CD4-positive, alpha-beta T cell (primary cell): Measurements from ENCODE around the gene KANSL1. TPM values are rescaled to one million over a fixed set of nuclear protein-coding genes. Genes with fewer than 3 reads are reported as not detected.
A peak's percentile ranks its signal among the peaks of the same experiment; 100 is the strongest.

Experiments
- ATAC-seq: fragments of 200-7000 bp; cut with Tn5 transposase; one replicate; pipeline ENCODE4 v1.10.0; 2022; ENCODE audit warnings: mild to moderate bottlenecking; ENCODE audit not compliant: poor library complexity
- CTCF ChIA-PET: fragments of 350-600 bp; sonication (Branson Sonifier 250); formaldehyde crosslinking; loops from one replicate; lab custom pipeline; 2021; ENCODE audit warnings: antibody characterized with exemption, inconsistent platforms; lab: Charles Lee
- POLR2A ChIA-PET: fragments of 350-600 bp; sonication (Branson Sonifier 250); formaldehyde crosslinking; loops from one replicate; lab custom pipeline; 2021; ENCODE audit warnings: antibody characterized with exemption, inconsistent platforms; lab: Charles Lee
- DNase-seq, 14 experiments: peaks; one replicate each; pipeline ENCODE4 v3.0.0-alpha.2; 2013 to 2020; ENCODE audit warnings: mixed read lengths in 2 of 14
- H3K27ac ChIP-seq, 2 donors: one replicate each; pipeline versions ENCODE4 v1.5.1 to v1.7.0; 2013; ENCODE audit warnings: low read length in 2 of 2, low read depth in 1 of 2, mild to moderate bottlenecking in 1 of 2
- H3K27me3 ChIP-seq, 2 experiments: 1 replicate in 1 of 2; 2 replicates in 1 of 2; pipeline versions ENCODE4 v1.6.1 to v1.7.0; 2013; ENCODE audit warnings: low read length in 2 of 2, control low read depth in 1 of 2, mild to moderate bottlenecking in 1 of 2, moderate library complexity in 1 of 2; ENCODE audit not compliant: insufficient read depth in 2 of 2, control insufficient read depth in 1 of 2
- H3K36me3 ChIP-seq: one replicate; pipeline ENCODE4 v1.6.1; 2013; ENCODE audit warnings: low read length, control low read depth; ENCODE audit not compliant: insufficient read depth
- H3K4me1 ChIP-seq: one replicate; pipeline ENCODE4 v1.6.1; 2013; ENCODE audit warnings: low read length, control low read depth; ENCODE audit not compliant: insufficient read depth
- H3K4me3 ChIP-seq: one replicate; pipeline ENCODE4 v1.5.1; 2013; ENCODE audit warnings: mild to moderate bottlenecking, low read length, moderate library complexity
- H3K9me3 ChIP-seq, 2 experiments: 1 replicate in 1 of 2; 2 replicates in 1 of 2; pipeline versions ENCODE4 v1.6.1 to v1.7.0; 2013; ENCODE audit warnings: low read length in 2 of 2, mild to moderate bottlenecking in 2 of 2, control low read depth in 1 of 2, moderate library complexity in 1 of 2; ENCODE audit not compliant: control insufficient read depth in 1 of 2, insufficient read depth in 1 of 2
- H3K27ac Mint-ChIP-seq: one replicate; pipeline ENCODE4 v1.8.0; 2020; ENCODE audit warnings: mixed read lengths
- H3K27me3 Mint-ChIP-seq: one replicate; pipeline ENCODE4 v1.8.0; 2021; ENCODE audit warnings: mixed read lengths
- H3K36me3 Mint-ChIP-seq: one replicate; pipeline ENCODE4 v1.8.0; 2021; ENCODE audit warnings: low read depth, mixed read lengths
- H3K4me1 Mint-ChIP-seq: one replicate; pipeline ENCODE4 v1.8.0; 2021; ENCODE audit warnings: low read depth, mixed read lengths
- H3K4me3 Mint-ChIP-seq: one replicate; pipeline ENCODE4 v1.8.0; 2020; ENCODE audit warnings: mild to moderate bottlenecking, mixed read lengths
- H3K9me3 Mint-ChIP-seq: one replicate; pipeline ENCODE4 v1.8.0; 2020; ENCODE audit warnings: mixed read lengths
- CTCF ChIP-seq: fragments of 200-600 bp; IDR thresholded peaks from one replicate; pipeline ENCODE4 v1.8.0; 2022; ENCODE audit warnings: antibody characterized with exemption, mild to moderate bottlenecking
- intact Hi-C, 2 experiments: fragments of 100-400 bp; cut with DNase I in 1 of 2; cut with micrococcal nuclease in 1 of 2; formaldehyde crosslinking; loops; one replicate each; pipeline versions ENCODE4 v1.15.1 to v1.9.0; 2023 to 2025; cut with DNase I, micrococcal nuclease
- total RNA-seq, 174 experiments: library from RNA in 2 of 174; stranded (reverse) in 2 of 174; gene quantifications; one replicate each; pipeline ENCODE4 v1.2.3 and lab custom pipeline; 2021 to 2026

KANSL1 gene
- total RNA-seq, 2 experiments from 2014 or later, result 122 to 125 TPM

DNA sequence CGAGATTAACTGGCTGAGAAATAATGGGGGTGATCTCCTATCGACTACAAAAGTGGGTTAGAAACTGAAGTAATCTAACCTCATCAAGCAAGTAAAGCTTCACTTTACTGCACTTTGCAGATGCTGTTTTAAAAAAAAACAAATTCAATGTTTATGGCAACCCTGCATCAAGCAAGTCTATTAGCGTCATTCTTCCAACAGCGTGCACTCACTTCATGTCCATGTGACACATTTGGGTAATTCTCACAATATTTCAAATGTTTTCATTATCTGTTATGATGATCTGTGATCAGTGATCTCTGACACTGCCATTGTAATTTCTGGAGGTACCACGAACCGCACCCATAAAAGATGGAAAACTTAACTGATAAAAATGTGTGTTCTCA, 70.8 kb downstream of the KANSL1 start:
- peaks cover 44% of the 10 kb centered on the region for H3K4me1 ChIP-seq
- POLR2A ChIA-PET, result no interaction called here
- CTCF ChIA-PET, result interaction anchor here (1.0 to 2.1 kb wide), 4 partner anchors 9 to 71 kb away, joined by 3 to 7 read pairs (median 5); partner anchors contain the start of gene KANSL1

DNA sequence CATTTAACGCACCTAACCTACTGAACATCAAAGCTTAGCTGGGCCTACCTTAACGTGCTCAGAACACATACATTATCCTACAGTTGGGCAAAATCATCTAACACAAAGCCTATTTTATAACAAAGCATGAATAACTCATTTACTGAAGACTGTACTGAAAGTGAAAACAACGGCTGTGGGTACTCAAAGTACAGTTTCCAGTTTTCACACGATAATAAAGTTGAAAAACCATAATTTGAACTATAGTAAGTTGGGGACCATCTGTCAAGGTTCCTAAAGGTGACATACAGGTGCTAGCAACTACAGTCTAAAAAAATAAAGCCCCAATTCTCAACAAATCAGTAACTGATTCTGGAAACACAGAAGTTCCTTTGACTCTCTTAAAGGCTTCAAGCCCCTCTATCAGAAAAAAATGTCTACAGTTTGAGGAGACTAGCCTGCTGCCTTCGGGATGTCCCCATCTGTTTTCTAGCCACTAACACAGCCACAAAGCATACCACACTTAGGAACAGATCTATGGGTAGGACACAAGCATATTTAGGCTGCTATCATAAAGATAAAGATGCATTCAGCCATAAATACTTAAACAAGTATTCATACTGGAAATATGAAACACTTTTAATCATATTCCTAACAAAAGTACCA, 71.3 kb downstream of the KANSL1 start:
- H3K4me1 ChIP-seq, result peaks cover 42% of the 10 kb centered on the region
- POLR2A ChIA-PET, result no interaction called here

More for the DNA sequence above, 70.8 kb downstream of the KANSL1 start:
- no peaks in the 10 kb centered on the region for H3K27me3 Mint-ChIP-seq
- no peaks in the 10 kb centered on the region for H3K9me3 ChIP-seq
- no peak for TF ChIP-seq CTCF
- peak overlapping the region; percentile 78 for H3K27ac Mint-ChIP-seq
- peaks cover 92% of the 10 kb centered on the region for H3K4me1 Mint-ChIP-seq
- H3K9me3 Mint-ChIP-seq, result no peaks in the 10 kb centered on the region
- DNase-seq, result peak in 1 of 14 experiments; percentile 50
- intact Hi-C loops, result loop anchor here (2.0 to 10.0 kb wide), 3 partner anchors 14 to 58 kb away; no protein-coding TSS in a partner anchor
- no peak overlapping the region for H3K27ac ChIP-seq
- no peaks in the 10 kb centered on the region for H3K27me3 ChIP-seq
- peak overlapping the region; percentile 26 for H3K4me3 Mint-ChIP-seq
- peaks cover 25% of the 10 kb centered on the region for H3K36me3 Mint-ChIP-seq
- H3K4me3 ChIP-seq, result no peak overlapping the region
- peaks cover 3% of the 10 kb centered on the region for H3K36me3 ChIP-seq
- ATAC-seq, result peak; percentile 63

DNA sequence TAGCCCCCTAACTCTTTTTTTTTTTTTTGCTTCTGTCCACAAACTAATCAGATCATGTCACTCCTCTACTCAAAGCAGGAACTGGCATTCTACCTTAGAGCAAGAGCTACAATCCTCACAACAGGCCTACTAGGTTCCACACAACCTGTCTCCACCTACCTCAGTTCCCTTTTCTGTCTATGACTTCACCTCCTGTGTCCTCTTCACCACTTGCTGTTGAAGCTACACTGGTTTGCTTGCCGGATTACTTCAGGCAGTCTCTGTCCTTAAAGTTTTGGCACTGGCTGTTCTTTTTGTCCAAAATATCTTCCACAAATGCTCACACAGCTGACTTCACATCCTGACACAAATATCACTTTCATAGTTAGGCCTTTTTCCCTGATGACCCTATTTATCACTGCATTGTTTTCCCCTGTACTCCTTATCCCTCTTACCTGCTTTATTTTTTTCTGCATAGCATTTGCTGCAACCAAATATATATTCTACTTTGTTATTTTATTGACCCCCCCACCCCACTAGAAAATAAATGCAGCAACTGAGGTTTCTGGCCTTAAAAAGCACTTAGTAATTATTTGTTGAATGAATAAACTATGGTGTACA, 72.0 kb downstream of the KANSL1 start:
- H3K9me3 Mint-ChIP-seq, result no peaks in the 10 kb centered on the region
- peaks cover 90% of the 10 kb centered on the region for H3K4me1 Mint-ChIP-seq
- Histone ChIP-seq H3K36me3 (peaks cover 3% of the 10 kb centered on the region), H3K9me3 (no peaks in the 10 kb centered on the region), H3K27me3 (no peaks in the 10 kb centered on the region), H3K4me3 (no peak overlapping the region), H3K27ac (no peak overlapping the region), H3K4me1 (peaks cover 42% of the 10 kb centered on the region)
- no peak for TF ChIP-seq CTCF
- ATAC-seq, result no peak
- DNase-seq, result no peak
- ChIA-PET POLR2A (no interaction called here), CTCF (interaction anchor here (0.6 to 2.8 kb wide), 4 partner anchors 13 to 85 kb away, joined by 3 to 15 read pairs (median 6); partner anchors contain the start of gene KANSL1)
- peak overlapping the region; percentile 31 for H3K4me3 Mint-ChIP-seq
- intact Hi-C loops, result loop anchor here (5.0 to 10.0 kb wide), 2 partner anchors 36 to 56 kb away; no protein-coding TSS in a partner anchor
- H3K36me3 Mint-ChIP-seq, result peaks cover 25% of the 10 kb centered on the region
- H3K27ac Mint-ChIP-seq, result peak overlapping the region; percentile 78
- no peaks in the 10 kb centered on the region for H3K27me3 Mint-ChIP-seq

More for the DNA sequence above, 71.3 kb downstream of the KANSL1 start:
- Mint-ChIP-seq H3K4me3 (peak overlapping the region; percentile 26), H3K4me1 (peaks cover 91% of the 10 kb centered on the region), H3K27me3 (no peaks in the 10 kb centered on the region), H3K9me3 (no peaks in the 10 kb centered on the region), H3K36me3 (peaks cover 25% of the 10 kb centered on the region), H3K27ac (peak overlapping the region; percentile 78)
- DNase-seq (no peak), ATAC-seq (peak; percentile 27)
- H3K9me3 ChIP-seq, result no peaks in the 10 kb centered on the region
- H3K27me3 ChIP-seq, result no peaks in the 10 kb centered on the region
- TF ChIP-seq CTCF, result no peak
- no peak overlapping the region for H3K27ac ChIP-seq
- intact Hi-C loops, result loop anchor here (2.0 to 10.0 kb wide), 3 partner anchors 15 to 57 kb away; no protein-coding TSS in a partner anchor
- H3K4me3 ChIP-seq, result no peak overlapping the region
- H3K36me3 ChIP-seq, result peaks cover 3% of the 10 kb centered on the region
- CTCF ChIA-PET, result interaction anchor here (0.6 to 2.8 kb wide), 4 partner anchors 16 to 72 kb away, joined by 5 to 15 read pairs (median 6); partner anchors contain the start of gene KANSL1
